NK-92 (cell line): ENCODE results near the gene RAB12.
"Not testable (repeated sequence)": the region's sequence is repeated elsewhere in the genome, so short reads cannot be mapped to it uniquely, and the experiment has no call there.

Experiments
- DNase-seq: peaks from one replicate; lab custom pipeline; 2025; ENCODE audit not compliant: unreplicated experiment; lab: John Stamatoyannopoulos, UW

RAB12 gene

GRCh38 chr18:8611916-8612576 is 2.8 kb downstream of the RAB12 start:
- no peak for DNase-seq

GRCh38 chr18:8614875-8615274 is 5.6 kb downstream of the RAB12 start:
- no peak for DNase-seq

GRCh38 chr18:8615397-8616027 is 6.3 kb downstream of the RAB12 start:
- no peak for DNase-seq

- DNase-seq, result no peak
Observed at GRCh38 chr18:8616028-8616401, 6.8 kb downstream of the RAB12 start.

GRCh38 chr18:8617907-8618306 is 8.7 kb downstream of the RAB12 start:
- no peak for DNase-seq

- no peak for DNase-seq
Observed at GRCh38 chr18:8619041-8619440, 9.8 kb downstream of the RAB12 start.

GRCh38 chr18:8619835-8620577 is 10.8 kb downstream of the RAB12 start:
- DNase-seq, result no peak

GRCh38 chr18:8620845-8621244 is 11.6 kb downstream of the RAB12 start:
- no peak for DNase-seq

GRCh38 chr18:8622625-8623024 is 13.4 kb downstream of the RAB12 start:
- DNase-seq, result not testable (repeated sequence)

GRCh38 chr18:8623549-8624106 is 14.4 kb downstream of the RAB12 start:
- DNase-seq, result no peak

GRCh38 chr18:8625461-8626092 is 16.3 kb downstream of the RAB12 start:
- no peak for DNase-seq

GRCh38 chr18:8626414-8627106 is 17.3 kb downstream of the RAB12 start:
- no peak for DNase-seq

- DNase-seq, result no peak
Observed at GRCh38 chr18:8627107-8627472, 17.9 kb downstream of the RAB12 start.

GRCh38 chr18:8627540-8627939 is 18.3 kb downstream of the RAB12 start:
- no peak for DNase-seq

- no peak for DNase-seq
Observed at GRCh38 chr18:8629602-8630001, 20.4 kb downstream of the RAB12 start.

GRCh38 chr18:8630546-8630945 is 21.3 kb downstream of the RAB12 start:
- DNase-seq, result no peak

GRCh38 chr18:8631265-8631664 is 22.0 kb downstream of the RAB12 start:
- no peak for DNase-seq

- DNase-seq, result no peak
Observed at GRCh38 chr18:8632386-8632785, 23.1 kb downstream of the RAB12 start.

- DNase-seq, result no peak
Observed at GRCh38 chr18:8634508-8634907, 25.3 kb downstream of the RAB12 start.

GRCh38 chr18:8635087-8635486 is 25.9 kb downstream of the RAB12 start:
- DNase-seq, result no peak

- DNase-seq, result no peak
Observed at GRCh38 chr18:8639762-8640161, 30.5 kb downstream of the RAB12 start.
